H9 (cell line): Measurements from ENCODE around the gene TXLNB. TPM values are rescaled to one million over a fixed set of nuclear protein-coding genes. Genes with fewer than 3 reads are reported as not detected.

Source experiments
- DNase-seq: peaks from one replicate; pipeline ENCODE4 v3.0.0-alpha.2; 2017
- H2AFZ ChIP-seq: one replicate; pipeline ENCODE4 v1.6.1; 2013; ENCODE audit warnings: mild to moderate bottlenecking, low read length, control low read depth, moderate library complexity
- H2AK5ac ChIP-seq: 2 replicates; pipeline ENCODE4 v1.6.1; 2013; ENCODE audit warnings: low read length, control low read depth, mixed read lengths; ENCODE audit not compliant: insufficient read length
- H2BK120ac ChIP-seq: one replicate; pipeline ENCODE4 v1.6.1; 2013; ENCODE audit warnings: low read depth, mild to moderate bottlenecking, low read length, control low read depth, inconsistent platforms; ENCODE audit not compliant: poor library complexity, severe bottlenecking
- H2BK12ac ChIP-seq: 2 replicates; pipeline ENCODE4 v1.6.1; 2013; ENCODE audit warnings: low read length, control low read depth, mixed read lengths, low read depth; ENCODE audit not compliant: insufficient read length
- H2BK15ac ChIP-seq: 2 replicates; pipeline ENCODE4 v1.6.1; 2013; ENCODE audit warnings: low read depth, low read length, control low read depth
- H2BK20ac ChIP-seq: one replicate; pipeline ENCODE4 v1.6.1; 2013; ENCODE audit warnings: low read depth, mild to moderate bottlenecking, low read length, control low read depth, inconsistent platforms; ENCODE audit not compliant: poor library complexity, severe bottlenecking
- H2BK5ac ChIP-seq: 2 replicates; pipeline ENCODE4 v1.6.1; 2013; ENCODE audit warnings: low read length, control low read depth, mixed read lengths; ENCODE audit not compliant: insufficient read length
- H3K14ac ChIP-seq: 2 replicates; pipeline ENCODE4 v1.6.1; 2013; ENCODE audit warnings: low read length, control low read depth; ENCODE audit not compliant: insufficient read depth
- H3K18ac ChIP-seq: 2 replicates; pipeline ENCODE4 v1.6.1; 2013; ENCODE audit warnings: low read depth, mild to moderate bottlenecking, mixed read lengths, low read length, control low read depth; ENCODE audit not compliant: insufficient read length
- H3K23ac ChIP-seq: 2 replicates; pipeline ENCODE4 v1.6.1; 2013; ENCODE audit warnings: low read length, control low read depth, mixed read lengths, low read depth; ENCODE audit not compliant: insufficient read length
- H3K23me2 ChIP-seq: 2 replicates; pipeline ENCODE4 v1.6.1; 2013; ENCODE audit warnings: low read depth, mild to moderate bottlenecking, mixed read lengths, low read length, control low read depth; ENCODE audit not compliant: insufficient read length, poor library complexity, severe bottlenecking
- H3K27ac ChIP-seq: 2 replicates; pipeline ENCODE4 v1.5.1; 2013; ENCODE audit warnings: low read length, control low read depth, mixed read lengths, low read depth; ENCODE audit not compliant: insufficient read length
- H3K27me3 ChIP-seq: 2 replicates; pipeline ENCODE4 v1.6.1; 2013; ENCODE audit warnings: low read length, control low read depth, inconsistent platforms; ENCODE audit not compliant: insufficient read depth
- H3K4ac ChIP-seq: 2 replicates; pipeline ENCODE4 v1.6.1; 2013; ENCODE audit warnings: low read depth, mild to moderate bottlenecking, control low read depth, inconsistent platforms, low read length, moderate library complexity
- H3K4me1 ChIP-seq: 2 replicates; pipeline ENCODE4 v1.6.1; 2013; ENCODE audit warnings: low read length, control low read depth, inconsistent platforms; ENCODE audit not compliant: insufficient read depth
- H3K4me2 ChIP-seq: 2 replicates; pipeline ENCODE4 v1.6.1; 2013; ENCODE audit warnings: low read length, control low read depth, mixed read lengths; ENCODE audit not compliant: insufficient read length, insufficient read depth
- H3K56ac ChIP-seq: 2 replicates; pipeline ENCODE4 v1.6.1; 2013; ENCODE audit warnings: low read depth, mild to moderate bottlenecking, mixed read lengths, low read length, control low read depth; ENCODE audit not compliant: insufficient read length
- H3K79me1 ChIP-seq: 2 replicates; pipeline ENCODE4 v1.6.1; 2013; ENCODE audit warnings: low read depth, mild to moderate bottlenecking, moderate library complexity, low read length, control low read depth, inconsistent platforms; ENCODE audit not compliant: insufficient read depth, poor library complexity, severe bottlenecking
- H3K79me2 ChIP-seq: 2 replicates; pipeline ENCODE4 v1.6.1; 2013; ENCODE audit warnings: low read length, control low read depth, inconsistent platforms; ENCODE audit not compliant: insufficient read depth
- H3K9ac ChIP-seq: 2 replicates; pipeline ENCODE4 v1.6.1; 2013; ENCODE audit warnings: low read length, control low read depth, mixed read lengths; ENCODE audit not compliant: insufficient read length; ENCODE audit errors: extremely low read depth
- H3K9me3 ChIP-seq: one replicate; pipeline ENCODE4 v1.6.1; 2013; ENCODE audit warnings: low read depth, low read length, inconsistent platforms; ENCODE audit not compliant: control insufficient read depth
- H3T11ph ChIP-seq: one replicate; pipeline ENCODE4 v1.6.1; 2013; ENCODE audit warnings: mild to moderate bottlenecking, low read length, control low read depth, inconsistent platforms
- H4K20me1 ChIP-seq: one replicate; pipeline ENCODE4 v1.6.1; 2013; ENCODE audit not compliant: control insufficient read depth, insufficient read length, insufficient read depth
- H4K5ac ChIP-seq: 2 replicates; pipeline ENCODE4 v1.6.1; 2013; ENCODE audit warnings: low read depth, mild to moderate bottlenecking, mixed read lengths, low read length, control low read depth; ENCODE audit not compliant: insufficient read length
- H4K8ac ChIP-seq: replicated peaks from 2 replicates; pipeline ENCODE4 v1.6.1; 2013; ENCODE audit warnings: low read length, control low read depth, mixed read lengths, low read depth; ENCODE audit not compliant: insufficient read length
- H4K91ac ChIP-seq: 2 replicates; pipeline ENCODE4 v1.6.1; 2013; ENCODE audit warnings: low read depth, mild to moderate bottlenecking, moderate library complexity, mixed read lengths, low read length, control low read depth; ENCODE audit not compliant: insufficient read length
- H3K27ac Mint-ChIP-seq, 3 experiments: 2 replicates in 2 of 3; 3 replicates in 1 of 3; pipeline ENCODE4 v1.8.0; 2020 to 2021; ENCODE audit warnings: mixed read lengths in 3 of 3, mild to moderate bottlenecking in 1 of 3, moderate library complexity in 1 of 3
- H3K27me3 Mint-ChIP-seq: 2 replicates; pipeline ENCODE4 v1.8.0; 2021; ENCODE audit warnings: low read depth, mild to moderate bottlenecking, moderate library complexity, mixed read lengths
- H3K36me3 Mint-ChIP-seq, 3 experiments: 2 replicates in 2 of 3; 3 replicates in 1 of 3; pipeline ENCODE4 v1.8.0; 2020 to 2021; ENCODE audit warnings: low read depth in 3 of 3, mixed read lengths in 3 of 3; ENCODE audit not compliant: insufficient read depth in 1 of 3
- H3K4me1 Mint-ChIP-seq, 2 experiments: 2 replicates each; pipeline ENCODE4 v1.8.0; 2020; ENCODE audit warnings: mixed read lengths in 2 of 2
- H3K4me3 Mint-ChIP-seq, 2 experiments: 2 replicates in 1 of 2; 3 replicates in 1 of 2; pipeline ENCODE4 v1.8.0; 2020 to 2021; ENCODE audit warnings: mild to moderate bottlenecking in 2 of 2, mixed read lengths in 2 of 2, moderate library complexity in 1 of 2
- H3K9me3 Mint-ChIP-seq, 2 experiments: 2 replicates in 1 of 2; 3 replicates in 1 of 2; pipeline ENCODE4 v1.8.0; 2020; ENCODE audit warnings: mild to moderate bottlenecking in 2 of 2, mixed read lengths in 2 of 2, moderate library complexity in 1 of 2
- WGBS: extraction: QIAGEN DNeasy Blood & Tissue Kit; methylation state at CpG from one replicate; pipeline ENCODE4 v1.1.7; 2013; ENCODE audit warnings: missing lambda C conversion rate, low lambda C conversion rate, mixed read lengths; ENCODE audit not compliant: insufficient read length; ENCODE audit errors: extremely low coverage; 5-methylcytosine and 5-hydroxymethylcytosine counted together
- total RNA-seq: library from RNA; stranded (reverse); gene quantifications from 2 replicates; pipeline ENCODE4 v1.2.1, GENCODE V29; 2021
- TF ChIP-seq, protein P1 (sequence below): fragments of 200-600 bp; sonication (generic); conservative IDR thresholded peaks from 3 replicates; pipeline ENCODE4 v1.8.0; 2021; ENCODE audit warnings: antibody characterized with exemption, mild to moderate bottlenecking

The TXLNB gene
- total RNA-seq, 1 experiment from 2014 or later = 0.04 TPM

GRCh38 chr6:139330826-139331500 lies 39.2 kb upstream of the TXLNB start:
- no peak overlapping the region for H4K5ac ChIP-seq
- H3K23ac ChIP-seq = no peak overlapping the region
- H2BK5ac ChIP-seq = no peak overlapping the region
- H3K4me2 ChIP-seq = no peak overlapping the region
- H4K8ac ChIP-seq = no peak overlapping the region
- no peak overlapping the region; a peak in 3 of 7 replicates for H3K27ac Mint-ChIP-seq
- H3K4me1 Mint-ChIP-seq = peaks cover 0 to 5% of the 10 kb centered on the region in 2 experiments; a peak in 1 of 4 replicates
- TF ChIP-seq, protein P1, sequence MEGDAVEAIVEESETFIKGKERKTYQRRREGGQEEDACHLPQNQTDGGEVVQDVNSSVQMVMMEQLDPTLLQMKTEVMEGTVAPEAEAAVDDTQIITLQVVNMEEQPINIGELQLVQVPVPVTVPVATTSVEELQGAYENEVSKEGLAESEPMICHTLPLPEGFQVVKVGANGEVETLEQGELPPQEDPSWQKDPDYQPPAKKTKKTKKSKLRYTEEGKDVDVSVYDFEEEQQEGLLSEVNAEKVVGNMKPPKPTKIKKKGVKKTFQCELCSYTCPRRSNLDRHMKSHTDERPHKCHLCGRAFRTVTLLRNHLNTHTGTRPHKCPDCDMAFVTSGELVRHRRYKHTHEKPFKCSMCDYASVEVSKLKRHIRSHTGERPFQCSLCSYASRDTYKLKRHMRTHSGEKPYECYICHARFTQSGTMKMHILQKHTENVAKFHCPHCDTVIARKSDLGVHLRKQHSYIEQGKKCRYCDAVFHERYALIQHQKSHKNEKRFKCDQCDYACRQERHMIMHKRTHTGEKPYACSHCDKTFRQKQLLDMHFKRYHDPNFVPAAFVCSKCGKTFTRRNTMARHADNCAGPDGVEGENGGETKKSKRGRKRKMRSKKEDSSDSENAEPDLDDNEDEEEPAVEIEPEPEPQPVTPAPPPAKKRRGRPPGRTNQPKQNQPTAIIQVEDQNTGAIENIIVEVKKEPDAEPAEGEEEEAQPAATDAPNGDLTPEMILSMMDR = no peak
- H3K4ac ChIP-seq = no peak overlapping the region
- H3K9me3 Mint-ChIP-seq = peaks cover 0 to 3% of the 10 kb centered on the region in 2 experiments; a peak in 1 of 5 replicates
- no peaks in the 10 kb centered on the region for H3K27me3 ChIP-seq
- no peak overlapping the region for H2AK5ac ChIP-seq
- no peaks in the 10 kb centered on the region for H4K20me1 ChIP-seq
- H3K9me3 ChIP-seq = no peaks in the 10 kb centered on the region
- no peak overlapping the region for H3K18ac ChIP-seq
- H2AFZ ChIP-seq = no peak overlapping the region
- no peaks in the 10 kb centered on the region for H3K79me2 ChIP-seq
- no peak overlapping the region for H3K27ac ChIP-seq
- H3T11ph ChIP-seq = no peak overlapping the region
- H2BK20ac ChIP-seq = no peak overlapping the region
- no peak for DNase-seq
- H3K56ac ChIP-seq = no peak overlapping the region
- no peak overlapping the region for H2BK15ac ChIP-seq
- WGBS = no CpG with 5 or more reads among the region's 3 CpGs
- H3K9ac ChIP-seq = no peak overlapping the region
- no peak overlapping the region for H2BK12ac ChIP-seq
- H3K36me3 Mint-ChIP-seq = peaks cover 0 to 4% (median 2%) of the 10 kb centered on the region in 3 experiments; a peak in 5 of 7 replicates
- H2BK120ac ChIP-seq = no peak overlapping the region
- H3K79me1 ChIP-seq = no peaks in the 10 kb centered on the region
- H3K4me3 Mint-ChIP-seq = no peak overlapping the region
- H3K27me3 Mint-ChIP-seq = no peaks in the 10 kb centered on the region
- H3K4me1 ChIP-seq = no peaks in the 10 kb centered on the region
- no peaks in the 10 kb centered on the region for H3K23me2 ChIP-seq
- H4K91ac ChIP-seq = no peak overlapping the region
- no peak overlapping the region for H3K14ac ChIP-seq
